NCI-H2107 treated with DMSO at 0.1 percent for 48 hours (cell line): ENCODE data around the gene TYMS.
A peak's percentile ranks its signal among the peaks of the same experiment; 100 is the strongest.

Experiments
- DNase-seq: peaks from one replicate; lab custom pipeline; 2025; ENCODE audit not compliant: unreplicated experiment; lab: John Stamatoyannopoulos, UW

TYMS gene

GRCh38 chr18:657311-658000 is at the start of gene TYMS:
TSS of gene TYMS (plus strand) at chr18:657653. CDS start at chr18:657743, 90 bp downstream.
- peak; percentile 51 for DNase-seq

- no peak for DNase-seq
Measured at GRCh38 chr18:607930-608329, 49.5 kb upstream of the TYMS start.

- no peak for DNase-seq
Measured at GRCh38 chr18:610214-610928, 47.1 kb upstream of the TYMS start.

GRCh38 chr18:612156-612555 is 45.3 kb upstream of the TYMS start:
- DNase-seq, result no peak

- DNase-seq, result no peak
Measured at GRCh38 chr18:614193-614592, 43.3 kb upstream of the TYMS start.

- DNase-seq, result no peak
Measured at GRCh38 chr18:615092-615521, 42.3 kb upstream of the TYMS start.

- no peak for DNase-seq
Measured at GRCh38 chr18:615773-616172, 41.7 kb upstream of the TYMS start.

- peak; percentile 13 for DNase-seq
Measured at GRCh38 chr18:616380-616995, 41.0 kb upstream of the TYMS start.

- no peak for DNase-seq
Measured at GRCh38 chr18:617970-618504, 39.4 kb upstream of the TYMS start.

GRCh38 chr18:618618-619017 is 38.8 kb upstream of the TYMS start:
- DNase-seq, result no peak

GRCh38 chr18:621291-622043 is 36.0 kb upstream of the TYMS start:
- no peak for DNase-seq

- DNase-seq, result no peak
Measured at GRCh38 chr18:622289-622688, 35.2 kb upstream of the TYMS start.

GRCh38 chr18:623761-624620 is 33.5 kb upstream of the TYMS start:
- DNase-seq, result peak; percentile 24

- DNase-seq, result no peak
Measured at GRCh38 chr18:627231-627630, 30.2 kb upstream of the TYMS start.

- DNase-seq, result no peak
Measured at GRCh38 chr18:629269-630150, 27.9 kb upstream of the TYMS start.

- DNase-seq, result no peak
Measured at GRCh38 chr18:631560-631959, 25.9 kb upstream of the TYMS start.

GRCh38 chr18:634551-635045 is 22.9 kb upstream of the TYMS start:
- no peak for DNase-seq

GRCh38 chr18:635171-635570 is 22.3 kb upstream of the TYMS start:
- no peak for DNase-seq

- DNase-seq, result no peak
Measured at GRCh38 chr18:641224-641623, 16.2 kb upstream of the TYMS start.
